Panc1 (cell line): Measurements from ENCODE around the gene TMEM141.

Experiments
- POLR2AphosphoS5 ChIP-seq: IDR thresholded peaks from 2 replicates; pipeline ENCODE4 v1.6.1; 2012; ENCODE audit warnings: mild to moderate bottlenecking, low read depth, low read length, moderate library complexity
- SIN3A ChIP-seq: IDR thresholded peaks from 2 replicates; pipeline ENCODE4 v1.6.1; 2012; ENCODE audit warnings: low read depth, mild to moderate bottlenecking, low read length, moderate library complexity, borderline replicate concordance; ENCODE audit not compliant: insufficient read depth
- TCF7L2 ChIP-seq: IDR thresholded peaks from 2 replicates; pipeline ENCODE4 v1.6.1; 2011; ENCODE audit warnings: mild to moderate bottlenecking, low read depth, low read length, inconsistent platforms
- TF ChIP-seq, protein P1 (sequence below), 2 experiments: IDR thresholded peaks; 2 replicates each; pipeline ENCODE4 v1.6.1; 2011 to 2012; ENCODE audit warnings: low read depth in 2 of 2, control low read depth in 1 of 2, low read length in 1 of 2, mild to moderate bottlenecking in 1 of 2, moderate library complexity in 1 of 2; ENCODE audit not compliant: insufficient read depth in 1 of 2
- TF ChIP-seq, protein P2 (sequence below): fragments of 450-650 bp; IDR thresholded peaks from 2 replicates; pipeline ENCODE4 v1.5.1; 2017; ENCODE audit warnings: mild to moderate bottlenecking

DNA sequence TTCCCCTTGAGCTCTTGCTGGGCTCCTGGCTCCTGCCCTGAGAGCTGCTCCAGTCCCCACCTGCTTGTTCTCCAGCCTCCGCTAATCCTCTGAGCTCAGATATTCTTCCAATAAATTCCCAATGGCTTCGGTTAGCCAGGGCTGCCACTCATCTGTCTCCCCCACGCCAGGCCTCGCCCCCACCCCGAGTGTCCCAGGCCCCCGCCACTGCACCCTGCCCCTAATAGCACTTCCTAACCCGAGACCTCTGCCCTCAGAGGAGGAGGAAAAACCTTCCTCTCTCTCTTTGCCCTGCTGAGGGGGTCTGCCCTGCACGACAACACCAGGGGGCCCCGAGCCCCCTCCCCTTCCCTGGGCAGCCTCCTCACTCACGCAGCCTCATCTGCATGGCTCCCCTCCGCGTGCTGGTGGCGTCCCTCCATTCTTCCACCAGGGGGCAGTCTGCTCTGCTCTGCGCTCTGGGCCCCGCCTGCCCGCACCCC lies 21.4 kb upstream of the TMEM141 start:
- TF ChIP-seq, protein P1, sequence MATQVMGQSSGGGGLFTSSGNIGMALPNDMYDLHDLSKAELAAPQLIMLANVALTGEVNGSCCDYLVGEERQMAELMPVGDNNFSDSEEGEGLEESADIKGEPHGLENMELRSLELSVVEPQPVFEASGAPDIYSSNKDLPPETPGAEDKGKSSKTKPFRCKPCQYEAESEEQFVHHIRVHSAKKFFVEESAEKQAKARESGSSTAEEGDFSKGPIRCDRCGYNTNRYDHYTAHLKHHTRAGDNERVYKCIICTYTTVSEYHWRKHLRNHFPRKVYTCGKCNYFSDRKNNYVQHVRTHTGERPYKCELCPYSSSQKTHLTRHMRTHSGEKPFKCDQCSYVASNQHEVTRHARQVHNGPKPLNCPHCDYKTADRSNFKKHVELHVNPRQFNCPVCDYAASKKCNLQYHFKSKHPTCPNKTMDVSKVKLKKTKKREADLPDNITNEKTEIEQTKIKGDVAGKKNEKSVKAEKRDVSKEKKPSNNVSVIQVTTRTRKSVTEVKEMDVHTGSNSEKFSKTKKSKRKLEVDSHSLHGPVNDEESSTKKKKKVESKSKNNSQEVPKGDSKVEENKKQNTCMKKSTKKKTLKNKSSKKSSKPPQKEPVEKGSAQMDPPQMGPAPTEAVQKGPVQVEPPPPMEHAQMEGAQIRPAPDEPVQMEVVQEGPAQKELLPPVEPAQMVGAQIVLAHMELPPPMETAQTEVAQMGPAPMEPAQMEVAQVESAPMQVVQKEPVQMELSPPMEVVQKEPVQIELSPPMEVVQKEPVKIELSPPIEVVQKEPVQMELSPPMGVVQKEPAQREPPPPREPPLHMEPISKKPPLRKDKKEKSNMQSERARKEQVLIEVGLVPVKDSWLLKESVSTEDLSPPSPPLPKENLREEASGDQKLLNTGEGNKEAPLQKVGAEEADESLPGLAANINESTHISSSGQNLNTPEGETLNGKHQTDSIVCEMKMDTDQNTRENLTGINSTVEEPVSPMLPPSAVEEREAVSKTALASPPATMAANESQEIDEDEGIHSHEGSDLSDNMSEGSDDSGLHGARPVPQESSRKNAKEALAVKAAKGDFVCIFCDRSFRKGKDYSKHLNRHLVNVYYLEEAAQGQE (IDR thresholded peaks at IDR 0.05; ENCODE audit: insufficient read depth in 1 of 2, low read depth in 2 of 2, low read length in 1 of 2): no peak
- no peak for TF ChIP-seq POLR2AphosphoS5
- TF ChIP-seq TCF7L2: no peak
- no peak for TF ChIP-seq SIN3A
- TF ChIP-seq, protein P2, sequence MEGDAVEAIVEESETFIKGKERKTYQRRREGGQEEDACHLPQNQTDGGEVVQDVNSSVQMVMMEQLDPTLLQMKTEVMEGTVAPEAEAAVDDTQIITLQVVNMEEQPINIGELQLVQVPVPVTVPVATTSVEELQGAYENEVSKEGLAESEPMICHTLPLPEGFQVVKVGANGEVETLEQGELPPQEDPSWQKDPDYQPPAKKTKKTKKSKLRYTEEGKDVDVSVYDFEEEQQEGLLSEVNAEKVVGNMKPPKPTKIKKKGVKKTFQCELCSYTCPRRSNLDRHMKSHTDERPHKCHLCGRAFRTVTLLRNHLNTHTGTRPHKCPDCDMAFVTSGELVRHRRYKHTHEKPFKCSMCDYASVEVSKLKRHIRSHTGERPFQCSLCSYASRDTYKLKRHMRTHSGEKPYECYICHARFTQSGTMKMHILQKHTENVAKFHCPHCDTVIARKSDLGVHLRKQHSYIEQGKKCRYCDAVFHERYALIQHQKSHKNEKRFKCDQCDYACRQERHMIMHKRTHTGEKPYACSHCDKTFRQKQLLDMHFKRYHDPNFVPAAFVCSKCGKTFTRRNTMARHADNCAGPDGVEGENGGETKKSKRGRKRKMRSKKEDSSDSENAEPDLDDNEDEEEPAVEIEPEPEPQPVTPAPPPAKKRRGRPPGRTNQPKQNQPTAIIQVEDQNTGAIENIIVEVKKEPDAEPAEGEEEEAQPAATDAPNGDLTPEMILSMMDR: no peak; the same call in 1 of the 2 replicates
